Measurements from ENCODE around the gene USP49.
"Not testable (repeated sequence)": the region's sequence is repeated elsewhere in the genome, so short reads cannot be mapped to it uniquely, and the experiment has no call there.

Gene USP49

DNA sequence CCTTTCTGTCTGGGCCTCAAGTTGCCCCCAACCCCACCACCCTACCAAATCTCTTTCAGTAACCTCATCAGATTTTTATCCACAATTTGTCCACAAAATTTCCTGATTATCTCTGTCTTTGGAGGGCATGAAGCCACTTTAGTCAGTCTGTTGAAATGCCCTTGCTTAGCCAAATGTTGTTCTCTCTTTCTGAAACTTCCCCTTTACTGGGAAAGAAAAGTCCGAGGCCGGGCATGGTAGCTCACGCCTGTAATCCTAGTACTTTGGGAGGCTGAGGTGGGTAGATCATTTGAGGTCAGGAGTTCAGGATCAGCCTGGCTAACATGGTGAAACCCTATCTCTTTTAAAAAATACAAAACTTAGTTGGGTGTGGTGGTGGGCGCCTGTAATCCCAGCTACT is 73.9 kb downstream of the USP49 start:
- Histone ChIP-seq H3K9me3 (ENCODE audit: control insufficient read depth, insufficient read depth, low read length) (no peaks in the 10 kb centered on the region), H3K27me3 (ENCODE audit: control insufficient read depth, insufficient read depth, low read length) (no peaks in the 10 kb centered on the region), H3K4me3 (ENCODE audit: low read depth, low read length) (no peak overlapping the region), H3K36me3 (ENCODE audit: control insufficient read depth, insufficient read depth, low read length) (no peaks in the 10 kb centered on the region), H3K4me1 (ENCODE audit: control insufficient read depth, insufficient read depth, low read length) (no peaks in the 10 kb centered on the region), H3K9ac (ENCODE audit: low read depth, low read length) (no peak overlapping the region)

DNA sequence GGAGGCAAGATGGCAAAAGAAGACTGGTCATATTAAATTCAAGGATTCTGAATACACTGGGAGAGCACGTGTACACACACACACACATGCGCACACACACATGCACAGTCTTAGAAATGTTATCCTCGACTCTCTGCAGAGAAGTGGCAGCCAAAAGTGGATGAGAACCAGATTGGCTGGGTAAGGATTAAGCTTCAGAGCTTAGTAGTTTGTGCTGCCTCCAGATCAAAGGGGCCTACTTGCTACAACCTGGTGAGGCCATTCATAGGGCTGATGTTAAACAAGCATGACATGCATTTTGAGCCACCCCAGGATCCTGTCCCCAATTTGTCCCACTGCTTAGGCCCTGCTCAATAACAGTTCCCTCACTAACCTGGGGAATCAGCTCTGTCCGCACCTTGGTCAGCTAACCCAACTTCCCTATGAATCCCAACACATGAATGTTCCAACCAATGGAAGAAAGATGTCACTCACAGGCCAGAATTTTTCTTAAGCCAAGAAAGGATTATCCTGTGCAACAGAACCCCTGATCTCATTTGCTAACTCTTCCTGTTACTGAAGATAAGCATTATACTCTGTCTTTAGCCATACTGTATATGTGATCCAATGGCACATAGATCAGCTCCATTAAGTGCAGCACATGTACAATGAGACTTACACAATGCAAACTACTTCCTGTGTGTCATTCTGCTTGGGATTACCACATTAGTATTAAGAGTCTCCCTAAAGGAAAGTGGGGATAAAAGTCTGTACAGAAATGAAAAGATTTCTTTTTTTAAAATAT is 76.7 kb downstream of the USP49 start:
- no peak overlapping the region for H3K4me3 ChIP-seq (ENCODE audit: low read depth, low read length)
- no peaks in the 10 kb centered on the region for H3K9me3 ChIP-seq (ENCODE audit: control insufficient read depth, insufficient read depth, low read length)
- H3K9ac ChIP-seq (ENCODE audit: low read depth, low read length) = no peak overlapping the region
- no peaks in the 10 kb centered on the region for H3K27me3 ChIP-seq (ENCODE audit: control insufficient read depth, insufficient read depth, low read length)
- H3K4me1 ChIP-seq (ENCODE audit: control insufficient read depth, insufficient read depth, low read length) = no peaks in the 10 kb centered on the region
- no peaks in the 10 kb centered on the region for H3K36me3 ChIP-seq (ENCODE audit: control insufficient read depth, insufficient read depth, low read length)

DNA sequence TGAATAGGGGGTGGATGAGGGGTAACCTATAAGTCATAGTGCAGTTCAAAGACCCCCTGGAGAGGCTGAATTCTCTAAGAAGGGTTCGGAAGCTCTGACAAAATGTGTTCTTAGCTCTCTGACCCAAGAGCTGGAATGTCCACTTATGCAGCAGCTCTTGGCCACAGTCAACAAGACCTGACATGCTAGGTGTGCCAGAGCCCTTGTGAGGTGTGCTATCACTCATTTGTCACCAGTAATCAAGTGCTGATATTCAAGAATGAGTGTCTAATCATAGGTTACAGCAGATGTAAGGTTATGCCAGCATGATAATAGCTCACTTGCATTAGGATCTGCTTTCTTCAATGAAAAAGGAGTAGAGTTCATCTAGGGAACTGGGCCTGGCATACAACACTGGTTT is 79.6 kb downstream of the USP49 start:
- Histone ChIP-seq H3K4me3 (ENCODE audit: low read depth, low read length) (no peak overlapping the region), H3K9me3 (ENCODE audit: control insufficient read depth, insufficient read depth, low read length) (no peaks in the 10 kb centered on the region), H3K36me3 (ENCODE audit: control insufficient read depth, insufficient read depth, low read length) (no peaks in the 10 kb centered on the region), H3K9ac (ENCODE audit: low read depth, low read length) (no peak overlapping the region), H3K4me1 (ENCODE audit: control insufficient read depth, insufficient read depth, low read length) (no peaks in the 10 kb centered on the region), H3K27me3 (ENCODE audit: control insufficient read depth, insufficient read depth, low read length) (no peaks in the 10 kb centered on the region)

DNA sequence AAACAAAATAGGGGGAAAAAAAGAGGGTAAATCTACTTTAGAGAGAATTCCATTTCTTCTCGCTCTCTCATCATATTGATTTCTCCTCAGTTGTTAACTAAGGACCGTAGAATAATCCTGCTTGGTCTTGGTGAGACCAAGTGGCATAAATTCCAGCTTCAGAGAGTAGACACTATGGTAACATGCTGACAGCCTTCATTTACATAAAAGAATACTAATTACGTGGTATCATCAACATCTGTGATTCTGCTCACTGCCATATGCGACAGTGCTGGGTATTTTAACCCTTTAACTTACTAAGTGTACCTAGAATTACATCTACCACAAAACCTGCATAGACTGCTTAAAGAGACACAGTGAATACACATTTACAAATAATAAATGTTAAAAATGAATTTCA is 80.5 kb downstream of the USP49 start:
- H3K9ac ChIP-seq (ENCODE audit: low read depth, low read length) = no peak overlapping the region
- no peaks in the 10 kb centered on the region for H3K27me3 ChIP-seq (ENCODE audit: control insufficient read depth, insufficient read depth, low read length)
- no peaks in the 10 kb centered on the region for H3K36me3 ChIP-seq (ENCODE audit: control insufficient read depth, insufficient read depth, low read length)
- H3K9me3 ChIP-seq (ENCODE audit: control insufficient read depth, insufficient read depth, low read length) = no peaks in the 10 kb centered on the region
- no peaks in the 10 kb centered on the region for H3K4me1 ChIP-seq (ENCODE audit: control insufficient read depth, insufficient read depth, low read length)
- no peak overlapping the region for H3K4me3 ChIP-seq (ENCODE audit: low read depth, low read length)

DNA sequence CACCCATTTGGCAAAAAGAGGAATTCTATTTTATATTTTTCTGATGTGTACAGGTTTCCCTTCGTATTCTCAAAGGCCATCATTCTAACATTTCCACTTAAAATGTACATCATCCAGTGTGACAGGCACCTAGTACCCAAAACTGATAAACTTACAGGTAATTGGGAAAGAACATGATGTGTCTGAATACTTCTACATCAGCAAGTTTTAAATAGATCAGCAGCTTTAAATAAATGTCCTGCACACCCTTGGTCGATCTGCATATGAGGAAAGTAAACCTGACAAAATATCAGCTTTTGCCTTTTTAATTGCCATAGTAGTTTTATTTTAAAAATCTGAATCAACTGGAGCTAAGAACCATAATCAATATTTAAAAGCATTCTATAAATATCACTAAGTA is 81.2 kb downstream of the USP49 start:
- no peaks in the 10 kb centered on the region for H3K4me1 ChIP-seq (ENCODE audit: control insufficient read depth, insufficient read depth, low read length)
- H3K27me3 ChIP-seq (ENCODE audit: control insufficient read depth, insufficient read depth, low read length) = no peaks in the 10 kb centered on the region
- no peak overlapping the region for H3K9ac ChIP-seq (ENCODE audit: low read depth, low read length)
- no peak overlapping the region for H3K4me3 ChIP-seq (ENCODE audit: low read depth, low read length)
- H3K36me3 ChIP-seq (ENCODE audit: control insufficient read depth, insufficient read depth, low read length) = no peaks in the 10 kb centered on the region
- H3K9me3 ChIP-seq (ENCODE audit: control insufficient read depth, insufficient read depth, low read length) = no peaks in the 10 kb centered on the region

DNA sequence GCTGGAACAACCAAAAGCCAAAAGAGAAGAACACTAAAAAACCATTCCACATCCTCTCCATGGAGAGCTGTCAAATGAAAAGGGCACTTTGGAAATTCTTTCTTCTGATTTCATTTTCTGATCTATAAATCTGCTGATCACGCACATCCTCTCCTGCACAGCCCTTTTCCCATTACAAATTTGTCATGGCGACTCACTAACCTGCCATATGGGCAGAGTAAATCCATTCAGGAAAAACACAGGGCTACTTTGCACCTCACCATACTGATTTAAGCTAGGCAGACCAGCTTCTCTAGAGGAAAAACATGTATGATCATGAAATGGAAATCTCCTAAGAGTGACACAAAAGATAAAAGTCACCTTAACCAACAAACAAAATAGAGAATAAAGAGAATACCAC is 81.7 kb downstream of the USP49 start:
- H3K9ac ChIP-seq (ENCODE audit: low read depth, low read length) = no peak overlapping the region
- no peaks in the 10 kb centered on the region for H3K9me3 ChIP-seq (ENCODE audit: control insufficient read depth, insufficient read depth, low read length)

DNA sequence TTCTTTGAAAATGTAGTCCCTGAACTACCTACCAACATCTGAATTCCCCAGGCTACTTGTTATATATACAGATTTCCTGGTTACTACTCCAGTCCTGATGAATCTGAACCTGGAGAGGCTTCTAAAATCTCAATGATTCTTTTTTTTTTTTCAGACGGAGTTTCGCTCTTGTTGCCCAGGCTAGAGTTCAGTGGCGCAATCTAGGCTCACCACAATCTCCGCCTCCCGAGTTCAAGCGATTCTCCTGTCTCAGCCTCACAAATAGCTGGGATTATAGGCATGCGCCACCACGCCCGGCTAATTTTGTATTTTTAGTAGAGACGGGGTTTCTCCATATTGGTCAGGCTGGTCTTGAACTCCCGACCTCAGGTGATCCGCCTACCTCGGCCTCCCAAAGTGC is 83.2 kb downstream of the USP49 start:
- not testable (repeated sequence) for H3K9me3 ChIP-seq (ENCODE audit: control insufficient read depth, insufficient read depth, low read length); H3K27me3 ChIP-seq (ENCODE audit: control insufficient read depth, insufficient read depth, low read length); H3K36me3 ChIP-seq (ENCODE audit: control insufficient read depth, insufficient read depth, low read length); H3K4me3 ChIP-seq (ENCODE audit: low read depth, low read length); H3K9ac ChIP-seq (ENCODE audit: low read depth, low read length); H3K4me1 ChIP-seq (ENCODE audit: control insufficient read depth, insufficient read depth, low read length)

More for the DNA sequence above, 81.7 kb downstream of the USP49 start:
- H3K4me3 ChIP-seq (ENCODE audit: low read depth, low read length) = no peak overlapping the region
- no peaks in the 10 kb centered on the region for H3K27me3 ChIP-seq (ENCODE audit: control insufficient read depth, insufficient read depth, low read length)
- no peaks in the 10 kb centered on the region for H3K4me1 ChIP-seq (ENCODE audit: control insufficient read depth, insufficient read depth, low read length)
- no peaks in the 10 kb centered on the region for H3K36me3 ChIP-seq (ENCODE audit: control insufficient read depth, insufficient read depth, low read length)

DNA sequence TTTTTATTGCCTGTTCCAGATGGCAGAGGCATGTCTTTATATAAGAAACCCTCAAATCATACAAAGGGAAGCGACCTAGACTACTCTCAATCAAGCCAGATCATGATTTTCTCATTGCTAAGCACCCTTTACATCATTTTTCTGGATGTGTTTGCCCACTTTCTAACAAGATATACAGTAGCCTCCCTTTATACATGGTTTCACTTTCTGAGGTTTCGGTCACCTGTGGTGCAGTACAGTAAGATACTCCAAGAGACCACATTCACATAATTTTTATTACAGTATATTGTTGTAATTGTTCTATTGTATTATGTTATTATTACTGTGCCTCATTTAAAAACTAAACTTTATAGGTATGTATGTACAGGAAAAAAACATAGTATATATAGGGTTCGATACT is 84.1 kb downstream of the USP49 start:
- no peaks in the 10 kb centered on the region for H3K27me3 ChIP-seq (ENCODE audit: control insufficient read depth, insufficient read depth, low read length)
- H3K36me3 ChIP-seq (ENCODE audit: control insufficient read depth, insufficient read depth, low read length) = peaks cover under 1% of the 10 kb centered on the region
- H3K9ac ChIP-seq (ENCODE audit: low read depth, low read length) = no peak overlapping the region
- H3K9me3 ChIP-seq (ENCODE audit: control insufficient read depth, insufficient read depth, low read length) = no peaks in the 10 kb centered on the region
- H3K4me3 ChIP-seq (ENCODE audit: low read depth, low read length) = no peak overlapping the region
- H3K4me1 ChIP-seq (ENCODE audit: control insufficient read depth, insufficient read depth, low read length) = no peaks in the 10 kb centered on the region

DNA sequence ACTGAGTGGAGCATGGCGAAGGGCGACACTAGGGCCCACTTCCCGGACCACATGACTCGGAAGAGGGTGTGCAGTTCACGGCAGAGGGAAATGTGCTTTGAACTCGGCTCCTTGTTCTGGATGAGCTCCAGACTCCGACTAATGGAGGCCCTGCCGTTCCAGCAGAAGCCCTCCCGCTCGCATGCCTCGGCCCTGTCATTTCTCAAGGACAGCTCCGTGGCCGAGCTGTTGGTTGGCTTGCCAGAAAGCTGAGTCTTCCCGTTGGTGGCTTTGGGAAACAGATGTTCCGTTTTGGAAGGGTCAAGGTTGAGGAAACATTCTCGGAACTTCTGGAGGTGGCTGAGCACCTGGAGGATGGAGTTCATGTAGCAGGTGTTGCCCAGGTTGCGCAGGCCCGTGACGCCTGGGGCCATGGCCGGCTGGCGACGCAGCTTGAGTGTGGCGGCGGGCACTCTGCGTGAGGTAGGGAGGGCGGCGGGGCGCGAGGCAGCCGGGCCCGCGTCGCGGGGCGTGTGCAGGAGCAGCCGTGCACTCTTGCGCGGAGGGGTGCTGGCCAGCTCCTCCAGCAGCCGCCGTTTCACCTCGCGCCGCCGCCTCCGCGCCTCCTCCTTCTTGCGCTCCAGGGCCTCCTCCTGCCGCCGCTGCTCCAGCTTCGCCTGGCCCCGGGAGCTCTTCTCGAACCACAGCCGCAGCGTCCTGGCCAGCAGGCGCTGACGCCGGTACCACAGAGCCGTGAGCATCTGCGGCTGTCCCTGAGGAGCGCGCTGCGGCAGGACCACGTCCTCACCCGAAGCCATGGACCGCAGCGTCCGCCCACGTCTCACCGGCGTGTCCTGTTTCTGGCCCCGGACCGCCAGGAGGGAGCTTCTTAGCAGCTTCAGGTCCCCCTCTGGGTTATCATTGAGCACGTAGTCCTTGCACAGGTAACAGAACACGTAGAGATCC is 89.1 kb downstream of the USP49 start:
- H3K4me3 ChIP-seq (ENCODE audit: low read depth, low read length) = no peak overlapping the region
- H3K27me3 ChIP-seq (ENCODE audit: control insufficient read depth, insufficient read depth, low read length) = no peaks in the 10 kb centered on the region
- peaks cover 5% of the 10 kb centered on the region for H3K36me3 ChIP-seq (ENCODE audit: control insufficient read depth, insufficient read depth, low read length)
- H3K9me3 ChIP-seq (ENCODE audit: control insufficient read depth, insufficient read depth, low read length) = no peaks in the 10 kb centered on the region
- no peak overlapping the region for H3K9ac ChIP-seq (ENCODE audit: low read depth, low read length)
- H3K4me1 ChIP-seq (ENCODE audit: control insufficient read depth, insufficient read depth, low read length) = no peaks in the 10 kb centered on the region

DNA sequence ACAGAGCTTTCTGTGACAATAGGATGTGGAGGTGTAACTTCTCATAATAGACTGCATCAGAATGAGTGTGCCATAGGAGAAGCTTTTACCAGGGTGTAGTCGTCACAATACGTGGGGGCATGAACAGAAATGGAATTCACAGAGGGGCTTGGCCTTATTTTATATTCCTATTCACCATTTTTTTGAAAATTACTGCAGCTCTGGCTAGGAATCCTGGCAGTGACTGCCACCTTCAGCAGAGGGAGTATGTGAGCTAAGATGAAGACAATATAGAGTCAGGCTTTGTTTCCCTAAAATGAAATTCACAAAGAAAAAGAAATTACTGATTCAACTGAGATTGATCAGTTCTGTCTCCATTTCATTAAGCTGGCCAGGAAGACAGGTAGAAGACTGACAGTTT is 93.8 kb downstream of the USP49 start:
- no peaks in the 10 kb centered on the region for H3K4me1 ChIP-seq (ENCODE audit: control insufficient read depth, insufficient read depth, low read length)
- no peak overlapping the region for H3K9ac ChIP-seq (ENCODE audit: low read depth, low read length)
- H3K36me3 ChIP-seq (ENCODE audit: control insufficient read depth, insufficient read depth, low read length) = peaks cover 14% of the 10 kb centered on the region
- H3K4me3 ChIP-seq (ENCODE audit: low read depth, low read length) = no peak overlapping the region
- no peaks in the 10 kb centered on the region for H3K27me3 ChIP-seq (ENCODE audit: control insufficient read depth, insufficient read depth, low read length)
- no peaks in the 10 kb centered on the region for H3K9me3 ChIP-seq (ENCODE audit: control insufficient read depth, insufficient read depth, low read length)

DNA sequence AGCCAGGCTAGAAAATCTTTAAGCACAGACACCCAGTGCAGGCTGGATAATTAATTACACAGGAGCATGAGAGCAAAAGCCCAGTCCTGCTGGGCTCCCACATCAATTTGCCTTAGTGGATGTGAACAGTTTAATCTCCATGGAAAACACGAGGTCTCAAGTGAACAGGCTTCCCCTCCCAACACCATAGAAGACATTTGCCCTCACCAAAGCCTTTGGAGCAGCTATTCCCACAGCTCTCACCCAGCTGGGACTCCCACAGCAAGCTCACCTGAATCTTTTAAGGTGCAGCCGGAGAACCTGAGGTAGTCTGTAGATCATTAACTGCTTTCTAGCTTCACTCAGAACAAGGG is 95.6 kb downstream of the USP49 start:
- Histone ChIP-seq H3K4me3 (ENCODE audit: low read depth, low read length) (no peak overlapping the region), H3K36me3 (ENCODE audit: control insufficient read depth, insufficient read depth, low read length) (peaks cover 8% of the 10 kb centered on the region), H3K4me1 (ENCODE audit: control insufficient read depth, insufficient read depth, low read length) (no peaks in the 10 kb centered on the region), H3K9ac (ENCODE audit: low read depth, low read length) (no peak overlapping the region), H3K9me3 (ENCODE audit: control insufficient read depth, insufficient read depth, low read length) (no peaks in the 10 kb centered on the region), H3K27me3 (ENCODE audit: control insufficient read depth, insufficient read depth, low read length) (no peaks in the 10 kb centered on the region)

All from iPS-15b (cell line).